Measurements from ENCODE around the gene THBS4.

- TF ChIP-seq BHLHE40 (IDR thresholded peaks at IDR 0.05; ENCODE audit: borderline replicate concordance in 1 of 2, low read depth in 2 of 2, low read length in 1 of 2) = no peak
- no peak for TF ChIP-seq SMC3 (IDR thresholded peaks at IDR 0.05; ENCODE audit: borderline replicate concordance, low read length)
- TF ChIP-seq CHD1 (IDR thresholded peaks at IDR 0.05; ENCODE audit: low read depth, low read length) = no peak
- TF ChIP-seq BRCA1 (IDR thresholded peaks at IDR 0.05; ENCODE audit: low read depth, low read length) = no peak
These were observed 26.4 kb downstream of the THBS4 start for GRCh38 chr5:80061547-80061946.

Data from GM12878 (cell line).